Right renal cortex interstitium (tissue), 3 donors: ENCODE results near the gene SPATA16. TPM values are rescaled to one million over a fixed set of nuclear protein-coding genes. Genes with fewer than 3 reads are reported as not detected.
A peak's percentile ranks its signal among the peaks of the same experiment; 100 is the strongest.

ENCODE experiments used
- DNase-seq, 3 donors: peaks; one replicate each; pipeline ENCODE4 v3.0.0-alpha.2; 2013; ENCODE audit warnings: low read depth in 3 of 3, low spot score in 2 of 3
- polyA plus RNA-seq, 3 donors: library from polyadenylated mRNA; unstranded; fragments of 120-200 nt; gene quantifications; one replicate each; pipeline ENCODE4 v1.2.1, GENCODE V29; 2013; ENCODE audit not compliant: insufficient read length in 3 of 3

Gene SPATA16
- polyA plus RNA-seq, 3 donors = not detected

- DNase-seq = no peak
Measured at GRCh38 chr3:173009410-173009809, 131.6 kb downstream of the SPATA16 start.

- no peak for DNase-seq
Measured at GRCh38 chr3:173008978-173009377, 132.1 kb downstream of the SPATA16 start.

- no peak for DNase-seq
Measured at GRCh38 chr3:173007079-173007723, 133.8 kb downstream of the SPATA16 start.

DNA sequence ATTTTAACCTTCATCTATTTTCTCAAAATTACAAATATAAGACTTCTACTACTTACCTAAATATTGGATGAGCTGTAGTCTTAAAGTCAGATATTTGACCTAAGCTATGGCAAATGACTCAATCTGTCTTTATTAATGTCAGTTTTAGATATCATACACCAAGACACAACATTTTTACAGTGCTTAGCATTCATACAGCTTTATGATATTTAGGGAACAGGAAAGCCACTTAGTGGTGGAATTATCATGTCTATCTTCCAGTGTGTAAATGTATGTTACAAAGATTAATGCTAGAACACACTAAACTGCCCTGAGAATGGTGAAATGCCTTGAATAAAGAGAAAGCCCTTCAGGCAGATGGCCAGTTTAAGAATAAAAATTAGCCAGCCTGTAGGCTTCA lies 135.0 kb downstream of the SPATA16 start:
- DNase-seq = no peak

DNA sequence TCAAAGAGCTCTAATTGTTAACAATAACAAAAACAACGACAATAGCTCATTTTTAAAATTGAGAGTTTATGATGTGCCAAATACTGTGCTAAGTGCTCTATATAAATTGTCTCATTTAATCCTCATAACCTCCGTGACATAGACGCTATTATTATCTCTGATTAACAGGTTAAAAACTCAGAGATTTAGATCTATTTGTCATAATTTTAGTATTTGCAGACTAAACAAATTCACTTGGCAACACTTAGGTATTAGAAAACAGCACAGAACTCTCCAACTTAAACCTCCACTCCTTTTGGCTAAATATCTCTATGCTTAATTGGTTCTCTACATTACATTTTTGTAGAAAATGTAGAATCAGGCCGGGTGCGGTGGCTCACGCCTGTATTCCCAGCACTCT lies 136.4 kb downstream of the SPATA16 start:
- DNase-seq = no peak

DNA sequence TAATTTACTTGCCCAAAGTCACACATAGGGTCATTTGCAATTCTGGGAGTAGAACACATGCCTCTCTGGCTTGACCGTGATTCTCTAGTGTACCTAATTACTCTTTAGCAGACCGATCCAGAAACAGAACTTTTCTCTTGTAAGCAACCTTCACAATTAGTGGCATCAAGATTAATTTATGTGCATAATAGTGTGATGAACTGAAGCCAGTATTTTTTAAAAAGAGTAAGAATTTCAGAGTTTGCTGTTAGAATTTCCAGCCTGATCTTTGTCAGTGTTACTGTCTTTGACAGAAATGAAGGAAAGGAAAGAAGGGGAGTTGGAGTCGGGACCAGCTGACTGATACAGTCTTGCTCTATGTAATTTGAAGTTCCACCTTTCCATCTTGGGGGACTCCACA lies 137.1 kb downstream of the SPATA16 start:
- DNase-seq = no peak

DNA sequence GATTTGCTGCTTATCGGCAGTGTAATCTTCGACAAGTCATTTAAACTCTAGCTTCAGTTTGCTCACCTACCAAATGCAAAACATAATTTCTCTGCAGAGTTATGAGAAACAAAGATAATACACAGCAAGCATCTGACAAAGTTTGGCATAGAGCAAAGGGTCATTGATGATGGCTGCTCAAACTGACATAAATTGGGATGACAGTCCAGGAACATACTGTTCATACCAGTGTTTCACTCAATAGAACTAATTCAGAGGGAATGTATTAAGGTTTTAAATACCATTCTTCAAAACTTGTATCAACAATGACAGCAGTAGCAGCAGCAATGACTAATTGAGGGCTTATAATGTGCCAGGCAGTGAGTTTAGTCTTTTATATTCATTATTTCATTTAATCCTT lies 137.6 kb downstream of the SPATA16 start:
- no peak for DNase-seq

DNA sequence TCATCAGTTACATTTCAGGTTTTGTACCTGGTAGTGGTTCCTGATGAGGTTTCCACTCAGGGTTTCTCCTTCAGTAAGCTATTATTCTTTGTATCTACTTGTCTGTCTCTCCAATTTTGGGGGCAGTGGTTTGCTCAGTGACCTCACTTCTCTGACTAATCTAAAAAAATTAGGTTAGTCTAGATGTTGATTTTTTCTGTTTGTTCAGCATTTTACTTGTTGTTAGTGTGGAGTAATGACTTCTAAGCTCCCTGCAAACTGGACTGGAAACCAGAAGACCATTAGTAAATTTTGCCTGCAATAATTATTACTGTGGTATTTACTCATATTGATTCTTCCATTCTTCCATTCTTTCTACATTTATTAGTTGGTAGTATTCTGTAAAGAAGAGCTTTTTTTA lies 139.4 kb downstream of the SPATA16 start:
- no peak for DNase-seq

DNA sequence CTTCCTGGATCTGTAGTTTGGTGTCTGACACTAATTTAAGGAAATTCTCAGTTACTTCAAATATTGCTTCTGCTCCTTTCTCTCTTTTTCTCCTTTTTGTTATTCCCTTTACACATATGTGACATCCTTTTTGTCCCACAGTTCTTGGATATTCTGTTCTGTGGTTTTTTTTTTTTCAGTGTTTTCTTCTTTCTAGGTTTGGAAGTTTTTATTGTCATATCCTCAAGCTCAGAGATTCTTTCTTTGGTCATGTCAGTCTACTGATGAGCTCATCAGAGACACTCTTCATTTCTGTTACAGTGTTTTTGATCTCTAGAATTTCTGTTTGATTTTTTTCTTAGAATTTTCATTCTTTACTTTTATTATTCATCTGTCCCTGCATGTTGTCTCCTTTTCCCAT lies 140.5 kb downstream of the SPATA16 start:
- no peak for DNase-seq

GRCh38 chr3:172993412-172993811 lies 147.6 kb downstream of the SPATA16 start:
- DNase-seq = no peak

GRCh38 chr3:172991424-172991996 lies 149.5 kb downstream of the SPATA16 start:
- DNase-seq = no peak

DNA sequence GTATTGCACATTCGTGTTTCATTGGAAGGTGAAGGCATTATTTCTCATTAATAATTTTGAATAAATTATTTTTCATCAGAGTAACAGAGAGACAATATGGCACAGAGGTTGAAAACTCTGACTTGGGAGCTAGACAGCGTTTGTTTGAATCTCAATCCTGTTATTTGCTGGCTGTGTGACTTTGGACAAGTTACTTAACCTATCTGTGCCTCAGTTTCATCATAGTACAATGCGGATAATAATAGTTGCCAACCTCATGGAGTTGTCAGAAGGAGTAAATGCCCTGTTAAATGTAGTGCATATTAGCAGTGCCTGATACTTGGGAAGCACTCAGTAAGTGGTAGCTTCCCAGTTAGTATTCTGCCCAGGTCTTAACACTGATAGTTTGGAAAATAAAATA lies 151.7 kb downstream of the SPATA16 start:
- no peak for DNase-seq

DNA sequence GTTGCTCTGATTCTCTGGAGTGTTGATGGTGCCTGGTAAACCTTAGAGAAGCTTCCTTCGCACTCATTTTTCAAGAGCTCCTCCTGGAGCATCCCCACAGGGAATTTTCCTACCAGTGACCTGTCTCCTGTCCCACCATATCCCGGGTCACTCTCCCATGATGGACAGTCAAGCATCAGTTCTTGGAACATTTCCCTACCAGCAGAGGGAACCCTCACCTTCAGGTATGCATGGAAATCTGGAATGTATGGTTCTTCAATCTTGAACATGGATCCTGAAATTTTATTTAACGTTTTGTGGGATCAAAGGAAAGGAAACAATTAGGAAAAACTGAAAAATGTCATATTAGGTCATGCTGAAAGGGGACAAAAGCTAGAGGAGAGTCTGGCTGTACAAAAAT lies 153.8 kb downstream of the SPATA16 start:
- DNase-seq = no peak

- no peak for DNase-seq
Measured at GRCh38 chr3:172984914-172985313, 156.1 kb downstream of the SPATA16 start.

GRCh38 chr3:172982736-172983364 lies 158.2 kb downstream of the SPATA16 start:
- DNase-seq = peak in 1 of 3 donors; percentile 1

- no peak for DNase-seq
Measured at GRCh38 chr3:172981407-172981983, 159.5 kb downstream of the SPATA16 start.

DNA sequence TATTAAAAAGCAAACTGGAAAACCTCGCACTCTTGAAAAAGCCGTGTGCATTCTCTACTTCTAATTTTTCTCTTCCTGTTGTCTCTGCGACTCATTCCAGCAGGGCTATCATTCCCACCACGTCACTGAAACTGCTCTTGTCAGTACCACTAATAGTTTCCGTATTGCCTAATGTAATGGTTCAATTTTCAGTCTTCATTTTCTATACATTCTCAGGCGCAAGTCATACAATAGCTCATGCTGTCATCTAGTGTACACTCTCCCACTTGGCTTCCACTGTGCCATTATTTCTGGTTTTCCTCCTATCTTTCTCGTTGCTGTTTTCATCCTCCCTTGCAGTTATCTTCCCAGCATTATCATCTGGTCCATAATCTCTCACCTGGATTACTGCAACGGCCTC lies 160.2 kb downstream of the SPATA16 start:
- no peak for DNase-seq

DNA sequence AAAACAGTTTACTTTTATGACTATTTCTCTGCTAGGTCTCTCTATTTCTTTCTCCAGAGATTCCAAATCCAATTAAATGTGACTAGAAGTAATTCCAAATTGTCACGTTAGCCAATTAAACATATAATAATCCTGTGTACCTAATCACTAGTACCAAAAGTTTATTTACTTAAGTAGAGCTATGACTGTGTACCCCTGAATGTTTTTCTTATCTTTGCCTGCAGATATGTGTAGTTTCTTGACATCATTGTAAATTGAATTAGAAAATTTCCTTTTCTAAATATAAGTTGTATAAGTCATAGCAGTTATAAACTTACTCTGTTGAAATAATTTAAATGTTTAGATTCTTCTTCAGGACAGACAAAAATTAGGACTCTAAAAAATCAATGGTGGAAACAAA lies 163.3 kb downstream of the SPATA16 start:
- DNase-seq = no peak

DNA sequence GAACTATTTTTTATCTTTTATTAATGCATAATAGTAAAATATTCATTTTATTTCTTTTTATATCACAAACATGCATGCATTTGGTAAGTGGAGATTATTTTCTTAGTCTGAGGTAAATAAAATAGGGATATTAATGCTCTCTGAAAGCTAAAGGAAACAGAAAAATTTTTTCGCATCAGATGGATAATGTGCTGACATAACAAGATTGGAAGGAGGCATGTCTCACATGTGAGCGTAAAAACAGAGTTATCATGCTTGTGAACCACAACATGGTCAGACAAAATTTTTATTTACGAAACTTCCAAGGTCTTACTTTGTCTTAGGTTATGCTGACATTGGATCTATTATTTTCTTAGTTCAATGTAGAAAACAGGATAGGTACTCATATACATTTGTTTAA lies 166.1 kb downstream of the SPATA16 start:
- DNase-seq = no peak

DNA sequence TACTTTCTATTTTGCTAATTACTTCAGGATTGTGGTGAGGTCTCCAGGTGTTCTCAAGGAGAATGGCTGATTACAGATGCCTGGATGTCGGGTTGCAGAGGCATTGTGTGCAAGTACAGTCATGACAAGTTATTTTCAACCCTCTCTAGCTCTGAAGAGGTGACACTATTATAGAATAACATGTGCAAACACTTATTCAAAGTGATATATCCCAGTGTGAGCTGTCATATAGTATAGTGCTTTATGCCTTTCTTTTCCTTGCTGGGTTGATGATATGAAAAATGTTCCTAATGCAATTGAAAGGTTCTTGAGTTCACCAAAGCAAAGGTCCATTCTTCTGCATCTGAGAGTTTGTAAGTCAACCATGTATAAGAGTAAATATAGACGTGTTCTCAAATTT lies 167.2 kb downstream of the SPATA16 start:
- no peak for DNase-seq

GRCh38 chr3:172972717-172973116 lies 168.3 kb downstream of the SPATA16 start:
- no peak for DNase-seq

- no peak for DNase-seq
Measured at GRCh38 chr3:172972067-172972466, 169.0 kb downstream of the SPATA16 start.
